ENCODE data around the gene SULT1A2.
"Not testable (repeated sequence)": the region's sequence is repeated elsewhere in the genome, so short reads cannot be mapped to it uniquely, and the experiment has no call there.

DNA sequence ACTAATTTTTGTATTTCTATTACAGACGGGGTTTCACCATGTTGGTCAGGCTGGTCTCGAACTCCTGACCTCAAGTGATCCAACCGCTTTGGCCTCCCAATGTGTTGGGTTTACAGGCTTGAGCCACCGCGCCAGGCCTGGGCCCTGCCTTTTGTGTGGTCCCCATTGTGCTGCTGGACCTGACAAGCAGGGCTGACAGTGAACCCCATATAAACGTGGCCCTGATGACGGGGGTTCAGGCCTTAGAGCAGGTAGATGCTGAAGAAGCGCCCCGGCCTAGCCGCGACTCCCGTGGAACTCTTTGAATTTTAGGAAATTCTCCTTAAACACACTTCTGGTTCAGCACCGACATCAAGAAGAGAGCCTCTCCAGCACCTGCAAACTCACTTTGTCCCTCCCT, 4.7 kb upstream of the SULT1A2 start:
- TF ChIP-seq POLR2A (IDR thresholded peaks at IDR 0.05), result not testable (repeated sequence)
- TF ChIP-seq, protein P1, sequence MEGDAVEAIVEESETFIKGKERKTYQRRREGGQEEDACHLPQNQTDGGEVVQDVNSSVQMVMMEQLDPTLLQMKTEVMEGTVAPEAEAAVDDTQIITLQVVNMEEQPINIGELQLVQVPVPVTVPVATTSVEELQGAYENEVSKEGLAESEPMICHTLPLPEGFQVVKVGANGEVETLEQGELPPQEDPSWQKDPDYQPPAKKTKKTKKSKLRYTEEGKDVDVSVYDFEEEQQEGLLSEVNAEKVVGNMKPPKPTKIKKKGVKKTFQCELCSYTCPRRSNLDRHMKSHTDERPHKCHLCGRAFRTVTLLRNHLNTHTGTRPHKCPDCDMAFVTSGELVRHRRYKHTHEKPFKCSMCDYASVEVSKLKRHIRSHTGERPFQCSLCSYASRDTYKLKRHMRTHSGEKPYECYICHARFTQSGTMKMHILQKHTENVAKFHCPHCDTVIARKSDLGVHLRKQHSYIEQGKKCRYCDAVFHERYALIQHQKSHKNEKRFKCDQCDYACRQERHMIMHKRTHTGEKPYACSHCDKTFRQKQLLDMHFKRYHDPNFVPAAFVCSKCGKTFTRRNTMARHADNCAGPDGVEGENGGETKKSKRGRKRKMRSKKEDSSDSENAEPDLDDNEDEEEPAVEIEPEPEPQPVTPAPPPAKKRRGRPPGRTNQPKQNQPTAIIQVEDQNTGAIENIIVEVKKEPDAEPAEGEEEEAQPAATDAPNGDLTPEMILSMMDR (IDR thresholded peaks at IDR 0.05), result not testable (repeated sequence)

Data from heart left ventricle (tissue), 13 donors.